Prostate gland (tissue), 2 donors: ENCODE data around the gene APOH.

Source experiments
- CTCF ChIP-seq, 4 experiments: fragments of 200-600 bp in 2 of 4; fragments of 450-650 bp in 2 of 4; sonication (generic) in 2 of 4; IDR thresholded peaks; 1 replicate in 3 of 4; 2 replicates in 1 of 4; pipeline ENCODE4 v1.5.1; 2016 to 2019; ENCODE audit warnings: antibody characterized with exemption in 4 of 4, mild to moderate bottlenecking in 2 of 4, moderate library complexity in 2 of 4
- POLR2A ChIP-seq: fragments of 450-650 bp; IDR thresholded peaks from one replicate; pipeline ENCODE4 v1.6.1; 2016; ENCODE audit warnings: antibody characterized with exemption, mild to moderate bottlenecking
- POLR2AphosphoS5 ChIP-seq: sonication (generic); formaldehyde crosslinking; IDR thresholded peaks from one replicate; pipeline ENCODE4 v1.6.1; 2017; ENCODE audit warnings: antibody characterized with exemption

GRCh38 chr17:66221343-66221742, 7.9 kb downstream of the APOH start:
- no peak for TF ChIP-seq CTCF (IDR thresholded peaks at IDR 0.05)
- TF ChIP-seq POLR2A, result no peak
- no peak for TF ChIP-seq POLR2AphosphoS5
